SK-N-SH (cell line): Measurements from ENCODE around the gene C16orf92.

Experiments
- ELF1 ChIP-seq: IDR thresholded peaks from 2 replicates; pipeline ENCODE4 v1.4.0; 2012
- EP300 ChIP-seq, 2 experiments: IDR thresholded peaks; 2 replicates each; pipeline versions ENCODE4 v1.4.0 to v1.6.1; 2012; ENCODE audit warnings: borderline replicate concordance in 1 of 2, low read depth in 1 of 2, low read length in 1 of 2
- MXI1 ChIP-seq: IDR thresholded peaks from 2 replicates; pipeline ENCODE4 v1.6.1; 2012; ENCODE audit warnings: mild to moderate bottlenecking, low read depth, low read length, improper control_type of control experiment
- POLR2AphosphoS5 ChIP-seq: IDR thresholded peaks from 2 replicates; pipeline ENCODE4 v1.6.1; 2012; ENCODE audit warnings: low read depth, low read length
- RCOR1 ChIP-seq: fragments of 150-350 bp; IDR thresholded peaks from 2 replicates; pipeline ENCODE4 v1.6.1; 2017; ENCODE audit warnings: antibody characterized with exemption, low read length
- RFX5 ChIP-seq: IDR thresholded peaks from 2 replicates; pipeline ENCODE4 v1.6.1; 2012; ENCODE audit warnings: mild to moderate bottlenecking, improper control_type of control experiment, low read length
- YY1 ChIP-seq: IDR thresholded peaks from 2 replicates; pipeline ENCODE4 v1.4.0; 2012; ENCODE audit warnings: low read depth, mild to moderate bottlenecking
- TF ChIP-seq, protein P1 (sequence below): fragments of 200-600 bp; sonication (generic); IDR thresholded peaks from 2 replicates; pipeline ENCODE4 v1.6.1; 2017; ENCODE audit warnings: antibody characterized with exemption, mild to moderate bottlenecking, moderate library complexity
- TF ChIP-seq, protein P2 (sequence below): IDR thresholded peaks from 2 replicates; pipeline ENCODE4 v1.4.0; 2012; ENCODE audit warnings: low read depth
- TF ChIP-seq, protein P3 (sequence below): IDR thresholded peaks from 2 replicates; pipeline ENCODE4 v1.6.1; 2012; ENCODE audit warnings: mild to moderate bottlenecking, low read depth, low read length, moderate library complexity

- TF ChIP-seq, protein P1, sequence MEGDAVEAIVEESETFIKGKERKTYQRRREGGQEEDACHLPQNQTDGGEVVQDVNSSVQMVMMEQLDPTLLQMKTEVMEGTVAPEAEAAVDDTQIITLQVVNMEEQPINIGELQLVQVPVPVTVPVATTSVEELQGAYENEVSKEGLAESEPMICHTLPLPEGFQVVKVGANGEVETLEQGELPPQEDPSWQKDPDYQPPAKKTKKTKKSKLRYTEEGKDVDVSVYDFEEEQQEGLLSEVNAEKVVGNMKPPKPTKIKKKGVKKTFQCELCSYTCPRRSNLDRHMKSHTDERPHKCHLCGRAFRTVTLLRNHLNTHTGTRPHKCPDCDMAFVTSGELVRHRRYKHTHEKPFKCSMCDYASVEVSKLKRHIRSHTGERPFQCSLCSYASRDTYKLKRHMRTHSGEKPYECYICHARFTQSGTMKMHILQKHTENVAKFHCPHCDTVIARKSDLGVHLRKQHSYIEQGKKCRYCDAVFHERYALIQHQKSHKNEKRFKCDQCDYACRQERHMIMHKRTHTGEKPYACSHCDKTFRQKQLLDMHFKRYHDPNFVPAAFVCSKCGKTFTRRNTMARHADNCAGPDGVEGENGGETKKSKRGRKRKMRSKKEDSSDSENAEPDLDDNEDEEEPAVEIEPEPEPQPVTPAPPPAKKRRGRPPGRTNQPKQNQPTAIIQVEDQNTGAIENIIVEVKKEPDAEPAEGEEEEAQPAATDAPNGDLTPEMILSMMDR: no peak
- TF ChIP-seq YY1 (no peak), POLR2AphosphoS5 (no peak), RFX5 (no peak), ELF1 (no peak), MXI1 (no peak), RCOR1 (no peak), EP300 (IDR thresholded peaks at IDR 0.05; ENCODE audit: borderline replicate concordance in 1 of 2, low read depth in 1 of 2, low read length in 1 of 2) (no peak)
- TF ChIP-seq, protein P2, sequence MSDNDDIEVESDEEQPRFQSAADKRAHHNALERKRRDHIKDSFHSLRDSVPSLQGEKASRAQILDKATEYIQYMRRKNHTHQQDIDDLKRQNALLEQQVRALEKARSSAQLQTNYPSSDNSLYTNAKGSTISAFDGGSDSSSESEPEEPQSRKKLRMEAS: no peak
- TF ChIP-seq, protein P3, sequence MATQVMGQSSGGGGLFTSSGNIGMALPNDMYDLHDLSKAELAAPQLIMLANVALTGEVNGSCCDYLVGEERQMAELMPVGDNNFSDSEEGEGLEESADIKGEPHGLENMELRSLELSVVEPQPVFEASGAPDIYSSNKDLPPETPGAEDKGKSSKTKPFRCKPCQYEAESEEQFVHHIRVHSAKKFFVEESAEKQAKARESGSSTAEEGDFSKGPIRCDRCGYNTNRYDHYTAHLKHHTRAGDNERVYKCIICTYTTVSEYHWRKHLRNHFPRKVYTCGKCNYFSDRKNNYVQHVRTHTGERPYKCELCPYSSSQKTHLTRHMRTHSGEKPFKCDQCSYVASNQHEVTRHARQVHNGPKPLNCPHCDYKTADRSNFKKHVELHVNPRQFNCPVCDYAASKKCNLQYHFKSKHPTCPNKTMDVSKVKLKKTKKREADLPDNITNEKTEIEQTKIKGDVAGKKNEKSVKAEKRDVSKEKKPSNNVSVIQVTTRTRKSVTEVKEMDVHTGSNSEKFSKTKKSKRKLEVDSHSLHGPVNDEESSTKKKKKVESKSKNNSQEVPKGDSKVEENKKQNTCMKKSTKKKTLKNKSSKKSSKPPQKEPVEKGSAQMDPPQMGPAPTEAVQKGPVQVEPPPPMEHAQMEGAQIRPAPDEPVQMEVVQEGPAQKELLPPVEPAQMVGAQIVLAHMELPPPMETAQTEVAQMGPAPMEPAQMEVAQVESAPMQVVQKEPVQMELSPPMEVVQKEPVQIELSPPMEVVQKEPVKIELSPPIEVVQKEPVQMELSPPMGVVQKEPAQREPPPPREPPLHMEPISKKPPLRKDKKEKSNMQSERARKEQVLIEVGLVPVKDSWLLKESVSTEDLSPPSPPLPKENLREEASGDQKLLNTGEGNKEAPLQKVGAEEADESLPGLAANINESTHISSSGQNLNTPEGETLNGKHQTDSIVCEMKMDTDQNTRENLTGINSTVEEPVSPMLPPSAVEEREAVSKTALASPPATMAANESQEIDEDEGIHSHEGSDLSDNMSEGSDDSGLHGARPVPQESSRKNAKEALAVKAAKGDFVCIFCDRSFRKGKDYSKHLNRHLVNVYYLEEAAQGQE: no peak
Measured at GRCh38 chr16:30054451-30054850, 31.5 kb downstream of the C16orf92 start.
